IMR-90 (cell line): ENCODE results near the gene ITIH6. TPM values are rescaled to one million over a fixed set of nuclear protein-coding genes. Genes with fewer than 3 reads are reported as not detected.

Source experiments
- ATAC-seq: fragments of 200-7000 bp; cut with Tn5 transposase; 2 replicates; pipeline ENCODE4 v1.9.1; 2020; ENCODE audit warnings: low read depth, mild to moderate bottlenecking, moderate library complexity
- BruUV-seq: library from RNA; stranded (reverse); fragments of 400-500 nt; replicated peaks from 2 replicates; lab custom pipeline; 2021; lab: Mats Ljungman, UMichigan
- CTCF ChIA-PET: fragments of 300-600 bp; formaldehyde crosslinking; extraction: SDS; loops from one replicate; lab custom pipeline; 2021; ENCODE audit warnings: antibody characterized with exemption; lab: Yijun Ruan, JAX
- POLR2A ChIA-PET: fragments of 300-600 bp; sonication (Branson Sonifier 250); formaldehyde crosslinking; loops from one replicate; lab custom pipeline; 2022; ENCODE audit warnings: antibody characterized with exemption; ENCODE audit not compliant: unreplicated experiment; lab: Charles Lee
- DNase-seq: peaks from one replicate; pipeline ENCODE4 v3.0.0; 2013
- H2AFZ ChIP-seq: replicated peaks from 2 replicates; pipeline ENCODE3; 2013; ENCODE audit warnings: low read length, mild to moderate bottlenecking; ENCODE audit not compliant: poor library complexity
- H2AK5ac ChIP-seq: 2 replicates; pipeline ENCODE4 v1.6.1; 2013; ENCODE audit warnings: low read depth, low read length, inconsistent platforms
- H2AK9ac ChIP-seq: replicated peaks from 2 replicates; pipeline ENCODE3; 2013; ENCODE audit warnings: mild to moderate bottlenecking, low read depth, low read length, moderate library complexity; ENCODE audit not compliant: poor library complexity
- H2BK120ac ChIP-seq: 2 replicates; pipeline ENCODE4 v1.6.1; 2013; ENCODE audit warnings: low read depth, low read length, inconsistent platforms
- H2BK15ac ChIP-seq: 3 replicates; pipeline ENCODE4 v1.6.1; 2013; ENCODE audit warnings: low read depth, low read length, inconsistent platforms
- H2BK20ac ChIP-seq: 2 replicates; pipeline ENCODE4 v1.6.1; 2013; ENCODE audit warnings: low read depth, mild to moderate bottlenecking, inconsistent platforms, low read length, moderate library complexity
- H2BK5ac ChIP-seq: 2 replicates; pipeline ENCODE4 v1.6.1; 2013; ENCODE audit warnings: mild to moderate bottlenecking, low read depth, low read length, inconsistent platforms; ENCODE audit not compliant: poor library complexity, severe bottlenecking
- H3K14ac ChIP-seq: replicated peaks from 2 replicates; pipeline ENCODE4 v1.6.1; 2013; ENCODE audit warnings: low read depth, low read length, inconsistent platforms
- H3K18ac ChIP-seq: 2 replicates; pipeline ENCODE4 v1.6.1; 2013; ENCODE audit warnings: low read depth, low read length, control low read depth
- H3K23ac ChIP-seq: 2 replicates; pipeline ENCODE4 v1.6.1; 2013; ENCODE audit warnings: low read depth, low read length, inconsistent platforms
- H3K27ac ChIP-seq: 2 replicates; pipeline ENCODE4 v1.5.1; 2013; ENCODE audit warnings: mild to moderate bottlenecking, control low read depth, low read length; ENCODE audit not compliant: insufficient read depth
- H3K27me3 ChIP-seq: 2 replicates; pipeline ENCODE4 v1.6.1; 2013; ENCODE audit warnings: low read length; ENCODE audit not compliant: control insufficient read depth, insufficient read depth
- H3K36me3 ChIP-seq: 2 replicates; pipeline ENCODE4 v1.6.1; 2013; ENCODE audit warnings: low read length, mixed read lengths; ENCODE audit not compliant: control insufficient read depth, insufficient read depth
- H3K4ac ChIP-seq: 2 replicates; pipeline ENCODE4 v1.6.1; 2013; ENCODE audit warnings: low read depth, low read length, inconsistent platforms
- H3K4me1 ChIP-seq: 2 replicates; pipeline ENCODE4 v1.6.1; 2013; ENCODE audit warnings: low read length, mixed read lengths; ENCODE audit not compliant: control insufficient read depth, insufficient read depth
- H3K4me2 ChIP-seq: 2 replicates; pipeline ENCODE4 v1.6.1; 2013; ENCODE audit warnings: low read depth, mild to moderate bottlenecking, control low read depth, low read length, moderate library complexity
- H3K4me3 ChIP-seq: 2 replicates; pipeline ENCODE4 v1.5.1; 2013; ENCODE audit warnings: low read depth, mild to moderate bottlenecking, control low read depth, low read length, moderate library complexity; ENCODE audit not compliant: insufficient read depth
- H3K56ac ChIP-seq: 2 replicates; pipeline ENCODE4 v1.6.1; 2013; ENCODE audit warnings: low read length, inconsistent platforms; ENCODE audit not compliant: insufficient read depth; ENCODE audit errors: extremely low read depth
- H3K79me1 ChIP-seq, 2 experiments: 2 replicates each; pipeline ENCODE4 v1.6.1; 2013; ENCODE audit warnings: low read length in 2 of 2, inconsistent platforms in 1 of 2, low read depth in 1 of 2
- H3K9ac ChIP-seq: 2 replicates; pipeline ENCODE4 v1.6.1; 2013; ENCODE audit warnings: low read depth, low read length, control low read depth
- H3K9me1 ChIP-seq: 2 replicates; pipeline ENCODE4 v1.6.1; 2013; ENCODE audit warnings: low read length, inconsistent platforms; ENCODE audit not compliant: insufficient read depth
- H3K9me3 ChIP-seq: 2 replicates; pipeline ENCODE4 v1.6.1; 2013; ENCODE audit warnings: low read length; ENCODE audit not compliant: control insufficient read depth, insufficient read depth
- H4K20me1 ChIP-seq: 2 replicates; pipeline ENCODE4 v1.6.1; 2013; ENCODE audit warnings: low read length, inconsistent platforms; ENCODE audit not compliant: insufficient read depth
- H4K5ac ChIP-seq: 2 replicates; pipeline ENCODE4 v1.6.1; 2013; ENCODE audit warnings: mild to moderate bottlenecking, low read depth, low read length, control low read depth
- H4K8ac ChIP-seq, 2 experiments: 2 replicates each; pipeline ENCODE4 v1.6.1; 2013; ENCODE audit warnings: low read depth in 2 of 2, low read length in 2 of 2, control low read depth in 1 of 2, inconsistent platforms in 1 of 2
- H4K91ac ChIP-seq: 2 replicates; pipeline ENCODE4 v1.6.1; 2013; ENCODE audit warnings: low read depth, low read length, inconsistent platforms; ENCODE audit not compliant: insufficient read depth
- BHLHE40 ChIP-seq: fragments of 150-350 bp; IDR thresholded peaks from 2 replicates; pipeline ENCODE4 v1.6.1; 2016; ENCODE audit warnings: mild to moderate bottlenecking, low read depth, low read length
- RCOR1 ChIP-seq: IDR thresholded peaks from 2 replicates; pipeline ENCODE4 v1.6.1; 2012; ENCODE audit warnings: mild to moderate bottlenecking, low read length, improper control_type of control experiment; ENCODE audit not compliant: insufficient replicate concordance
- WGBS, 2 experiments: methylation state at CpG; one replicate each; pipeline versions ENCODE4 v1.1.5 to v1.1.7; 2013; ENCODE audit warnings: missing lambda C conversion rate in 2 of 2; ENCODE audit not compliant: insufficient read length in 1 of 2; ENCODE audit errors: extremely low coverage in 2 of 2; 5-methylcytosine and 5-hydroxymethylcytosine counted together
- dilution Hi-C: fragments of 300-500 bp; cut with HindIII; formaldehyde crosslinking; loops from one replicate; pipeline ENCODE4 v1.14.3; 2018; ENCODE audit warnings: low sequenced_read_pairs; ENCODE audit not compliant: unreplicated experiment
- in situ Hi-C: fragments of 300-500 bp; cut with MboI; formaldehyde crosslinking; loops from 3 replicates; pipeline ENCODE4 v1.14.3; 2019; ENCODE audit warnings: low sequenced_read_pairs, inconsistent platforms, mixed read lengths
- intact Hi-C: fragments of 100-400 bp; cut with micrococcal nuclease; formaldehyde crosslinking; loops from 2 replicates; pipeline ENCODE4 v1.10.0; 2022
- polyA plus RNA-seq, 3 experiments: library from polyadenylated mRNA; depleted of rRNA; stranded (reverse); fragments of >200 nt; gene quantifications; 2 replicates each; pipeline ENCODE4 v1.2.3, GENCODE V29; 2012; ENCODE audit warnings: low replicate concordance in 1 of 3
- total RNA-seq: library from RNA; depleted of rRNA; stranded (reverse); fragments of >200 nt; gene quantifications from 2 replicates; pipeline ENCODE4 v1.2.3, GENCODE V29; 2012
- TF ChIP-seq, protein P1 (sequence below): fragments of 150-350 bp; IDR thresholded peaks from 2 replicates; pipeline ENCODE4 v1.6.1; 2016; ENCODE audit warnings: low read depth, mild to moderate bottlenecking, low read length, moderate library complexity, borderline replicate concordance

Gene ITIH6
- total and polyA plus RNA-seq, 2 of the 4 experiments (the other 2 are of a cell fraction): not detected

DNA sequence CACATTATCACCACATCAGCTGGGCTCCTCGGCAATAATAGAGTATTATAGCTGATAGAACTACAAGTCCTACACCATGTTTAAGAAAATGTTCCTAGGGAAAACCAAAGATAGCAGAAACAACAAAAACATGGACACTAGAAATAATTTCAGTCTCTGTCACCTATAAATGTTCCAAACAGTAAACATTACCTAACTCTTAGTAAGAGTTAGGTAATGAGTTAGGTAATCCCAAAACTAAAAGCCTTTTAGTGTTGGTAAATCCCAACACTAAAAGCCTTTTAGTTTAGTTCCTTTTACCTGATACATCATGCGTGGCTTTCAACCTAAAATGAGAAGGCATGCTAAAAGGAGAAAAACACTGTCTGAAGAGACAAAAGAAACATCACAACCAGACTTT, 45.0 kb upstream of the ITIH6 start:
- intact Hi-C loops (no loop called here), dilution Hi-C loops (no loop called here), in situ Hi-C loops (no loop called here)
- no peaks in the 10 kb centered on the region for H3K79me1 ChIP-seq
- no peak overlapping the region for H4K5ac ChIP-seq
- H3K56ac ChIP-seq: no peak overlapping the region
- H2BK15ac ChIP-seq: no peak overlapping the region
- BruUV-seq: no TSS peak
- ATAC-seq (no peak), DNase-seq (no peak)
- no peak overlapping the region for H3K9ac ChIP-seq
- H3K27ac ChIP-seq: no peak overlapping the region
- H2AFZ ChIP-seq: no peak overlapping the region
- H2BK120ac ChIP-seq: no peak overlapping the region
- WGBS, 2 experiments: no CpG with 5 or more reads among the region's 2 CpGs
- H4K20me1 ChIP-seq: no peaks in the 10 kb centered on the region
- no peak overlapping the region for H3K18ac ChIP-seq
- no peak overlapping the region for H3K4ac ChIP-seq
- H2AK5ac ChIP-seq: no peak overlapping the region
- H3K4me2 ChIP-seq: no peak overlapping the region
- ChIA-PET POLR2A (no interaction called here), CTCF (no interaction called here)
- no peak overlapping the region for H3K23ac ChIP-seq
- no peak overlapping the region for H4K8ac ChIP-seq
- H3K9me1 ChIP-seq: no peaks in the 10 kb centered on the region
- H3K36me3 ChIP-seq: no peaks in the 10 kb centered on the region
- H2BK20ac ChIP-seq: no peak overlapping the region
- no peaks in the 10 kb centered on the region for H3K4me1 ChIP-seq
- no peak overlapping the region for H4K91ac ChIP-seq
- TF ChIP-seq, protein P1, sequence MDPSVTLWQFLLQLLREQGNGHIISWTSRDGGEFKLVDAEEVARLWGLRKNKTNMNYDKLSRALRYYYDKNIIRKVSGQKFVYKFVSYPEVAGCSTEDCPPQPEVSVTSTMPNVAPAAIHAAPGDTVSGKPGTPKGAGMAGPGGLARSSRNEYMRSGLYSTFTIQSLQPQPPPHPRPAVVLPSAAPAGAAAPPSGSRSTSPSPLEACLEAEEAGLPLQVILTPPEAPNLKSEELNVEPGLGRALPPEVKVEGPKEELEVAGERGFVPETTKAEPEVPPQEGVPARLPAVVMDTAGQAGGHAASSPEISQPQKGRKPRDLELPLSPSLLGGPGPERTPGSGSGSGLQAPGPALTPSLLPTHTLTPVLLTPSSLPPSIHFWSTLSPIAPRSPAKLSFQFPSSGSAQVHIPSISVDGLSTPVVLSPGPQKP: no peak
- TF ChIP-seq BHLHE40 (no peak), RCOR1 (no peak)
- peaks cover 7% of the 10 kb centered on the region for H3K27me3 ChIP-seq
- H2BK5ac ChIP-seq: no peak overlapping the region
- no peak overlapping the region for H2AK9ac ChIP-seq
- H3K4me3 ChIP-seq: no peak overlapping the region
- no peak overlapping the region for H3K14ac ChIP-seq
- H3K9me3 ChIP-seq: no peaks in the 10 kb centered on the region
